Measurements from ENCODE around the gene HRH1.
"Not testable (repeated sequence)": the region's sequence is repeated elsewhere in the genome, so short reads cannot be mapped to it uniquely, and the experiment has no call there.

HRH1 gene

GRCh38 chr3:11211531-11212298, 57.4 kb downstream of the HRH1 start:
- DNase-seq, result no peak

DNA sequence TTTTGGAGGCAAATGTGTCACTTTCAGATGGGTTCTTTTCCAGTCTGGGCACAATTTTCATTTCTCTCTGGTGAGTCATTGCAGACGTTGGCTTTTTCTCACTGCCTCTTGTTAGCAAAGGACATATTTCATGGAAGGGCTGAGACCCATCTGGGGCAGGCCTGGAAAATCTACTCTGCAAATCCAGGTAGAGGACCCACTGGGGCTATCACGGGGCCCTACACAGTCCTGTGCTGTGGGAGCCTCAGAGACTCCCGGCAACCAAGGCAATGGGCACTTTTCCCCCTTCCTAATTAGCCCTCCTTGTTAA, 58.0 kb downstream of the HRH1 start:
- DNase-seq, result no peak

GRCh38 chr3:11212784-11213183, 58.5 kb downstream of the HRH1 start:
- no peak for DNase-seq

GRCh38 chr3:11213810-11214450, 59.6 kb downstream of the HRH1 start:
- no peak for DNase-seq

DNA sequence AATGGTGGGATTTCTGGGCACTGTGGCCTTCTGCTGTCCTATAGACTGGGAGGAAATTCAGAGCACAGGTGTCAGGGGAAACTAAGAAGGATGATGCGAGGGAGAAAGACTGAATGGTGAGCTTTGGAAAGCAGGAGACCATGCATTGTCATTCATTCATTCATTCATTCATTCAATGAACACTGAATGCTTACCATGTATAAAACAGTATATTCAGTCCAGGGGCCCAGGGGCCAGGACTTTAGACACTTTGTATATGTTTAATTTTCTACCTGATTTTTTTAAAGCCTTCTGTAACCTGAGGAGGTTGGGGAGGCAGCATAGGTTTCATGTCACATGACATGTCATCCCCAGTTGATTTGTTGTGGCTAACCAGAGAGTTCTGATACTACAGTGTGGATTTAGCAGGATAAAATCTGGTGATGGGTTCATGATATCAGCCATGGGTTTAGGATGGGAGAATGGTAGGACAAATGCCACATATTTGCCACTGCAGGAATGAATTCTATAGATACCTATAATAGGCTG, 60.2 kb downstream of the HRH1 start:
- no peak for DNase-seq

- not testable (repeated sequence) for DNase-seq
Measured at GRCh38 chr3:11217370-11217769, 63.1 kb downstream of the HRH1 start.

- no peak for DNase-seq
Measured at GRCh38 chr3:11220230-11220629, 65.9 kb downstream of the HRH1 start.

DNA sequence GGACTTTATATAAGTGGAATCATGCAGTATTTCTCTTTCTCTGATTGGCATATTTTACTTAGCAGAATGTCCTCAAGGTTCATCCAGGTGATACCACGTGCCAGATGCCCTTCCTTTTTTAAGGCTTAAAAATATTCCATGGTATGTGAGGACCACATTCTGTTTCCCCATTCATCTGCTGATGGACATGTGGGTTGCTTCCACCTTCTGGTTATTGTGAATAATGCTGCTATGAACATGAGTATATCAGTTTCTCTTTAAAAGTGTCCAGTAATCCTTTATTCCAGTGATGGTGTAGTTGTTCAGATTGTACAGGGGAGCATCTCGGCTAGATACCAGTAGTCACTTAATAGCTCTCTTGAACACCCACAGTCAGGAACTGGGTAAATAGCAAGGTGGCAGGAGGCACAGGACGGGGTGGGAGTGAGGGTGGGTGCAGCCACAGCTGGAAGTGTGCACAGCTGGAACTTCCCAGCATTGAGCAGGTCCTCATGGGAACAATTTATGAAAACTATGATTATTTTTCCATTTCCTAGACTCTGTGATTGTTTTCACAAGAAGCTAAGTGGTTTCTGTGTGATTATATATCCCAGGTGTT, 67.6 kb downstream of the HRH1 start:
- no peak for DNase-seq

DNA sequence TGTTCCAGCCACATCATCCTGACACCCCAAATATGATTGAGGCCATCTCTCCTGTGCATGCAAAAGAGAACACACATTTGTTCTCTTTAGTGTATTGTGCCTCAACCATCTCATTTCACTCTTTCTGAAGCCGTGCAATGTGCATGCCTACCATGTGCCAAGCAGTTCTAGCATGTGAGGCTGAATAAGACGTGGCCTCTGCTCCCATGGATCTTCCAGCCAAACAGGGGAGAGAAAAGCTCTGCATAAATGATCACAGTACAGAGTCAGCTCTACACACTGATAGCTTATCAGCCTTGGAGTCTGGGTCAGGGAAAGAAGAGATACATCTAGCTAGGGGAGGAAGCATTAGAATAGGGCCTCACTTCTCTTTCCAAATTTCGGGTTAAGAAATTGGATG, 69.7 kb downstream of the HRH1 start:
- no peak for DNase-seq

DNA sequence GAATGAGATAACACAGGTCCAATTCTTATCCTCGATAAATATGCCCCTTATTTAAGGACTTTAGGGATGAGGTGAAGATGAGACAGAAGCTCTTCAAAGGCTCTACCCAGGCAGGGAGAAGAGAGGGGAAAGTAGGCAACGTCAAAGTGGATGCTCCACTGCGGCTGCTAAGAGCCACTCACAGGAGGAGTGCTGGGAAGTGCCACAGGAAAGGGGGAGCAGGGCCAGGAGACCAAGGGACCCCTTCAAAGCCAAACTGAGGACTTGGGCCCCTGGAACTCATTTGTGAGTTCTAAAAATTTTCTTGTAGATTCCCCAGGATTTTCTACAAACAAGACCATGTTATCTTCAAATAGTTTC, 70.6 kb downstream of the HRH1 start:
- DNase-seq, result no peak

DNA sequence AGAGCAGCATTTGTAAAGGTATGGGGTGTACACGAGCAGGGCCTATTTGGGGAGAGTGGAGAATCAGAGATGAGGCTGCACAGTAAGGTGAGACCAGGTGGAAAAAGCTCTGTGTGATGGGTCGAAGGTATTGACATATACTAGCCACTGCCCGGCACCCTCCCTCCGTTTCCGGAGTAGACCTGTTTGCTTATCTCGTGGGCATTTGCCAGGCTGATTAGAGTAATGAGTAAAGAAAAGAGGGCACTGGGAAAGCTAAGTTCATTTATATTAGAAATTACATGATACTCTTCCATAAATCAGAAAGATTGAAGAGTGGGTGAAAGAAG, 71.7 kb downstream of the HRH1 start:
- DNase-seq, result no peak

- no peak for DNase-seq
Measured at GRCh38 chr3:11228041-11228440, 73.7 kb downstream of the HRH1 start.

DNA sequence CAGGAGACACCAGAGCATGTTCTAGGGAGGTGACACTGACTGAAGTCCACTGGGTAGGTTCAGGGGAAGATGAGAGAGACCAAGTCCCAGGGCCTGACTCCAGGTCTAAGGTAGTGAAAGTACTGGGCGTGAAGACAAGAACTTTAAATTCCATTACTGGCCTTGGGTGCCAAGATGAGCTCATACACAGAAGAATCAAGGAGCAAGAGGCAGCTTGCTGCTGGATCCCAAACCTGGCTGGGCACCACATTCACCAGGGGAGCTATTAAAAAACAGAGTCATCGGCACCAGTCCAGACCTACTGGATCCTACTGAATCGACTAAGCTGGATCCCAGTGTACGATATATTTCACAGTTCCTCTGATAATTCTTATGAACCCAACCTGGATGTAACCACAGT, 75.8 kb downstream of the HRH1 start:
- DNase-seq, result no peak

DNA sequence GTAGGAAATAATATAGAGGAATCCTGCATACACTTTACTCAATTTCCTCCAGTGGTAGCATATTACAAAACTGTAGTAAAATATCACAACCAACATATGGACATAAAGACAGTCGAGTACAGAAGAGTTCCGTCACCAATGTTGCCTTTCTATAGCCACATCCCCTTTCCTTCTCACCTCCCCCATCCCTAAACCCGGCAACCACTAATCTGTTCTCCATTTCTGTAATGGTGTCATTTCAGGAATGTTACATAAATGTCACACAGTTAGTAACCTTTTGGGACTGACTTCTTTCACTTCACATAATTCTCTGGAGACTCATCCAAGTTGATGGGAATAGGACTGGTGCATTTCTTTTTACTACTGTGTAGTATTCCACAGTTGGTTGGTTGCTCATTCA, 76.5 kb downstream of the HRH1 start:
- no peak for DNase-seq

GRCh38 chr3:11235385-11235784, 81.1 kb downstream of the HRH1 start:
- DNase-seq, result no peak

- DNase-seq, result peak; percentile 94
Measured at GRCh38 chr3:11236588-11237461, 82.5 kb downstream of the HRH1 start.

DNA sequence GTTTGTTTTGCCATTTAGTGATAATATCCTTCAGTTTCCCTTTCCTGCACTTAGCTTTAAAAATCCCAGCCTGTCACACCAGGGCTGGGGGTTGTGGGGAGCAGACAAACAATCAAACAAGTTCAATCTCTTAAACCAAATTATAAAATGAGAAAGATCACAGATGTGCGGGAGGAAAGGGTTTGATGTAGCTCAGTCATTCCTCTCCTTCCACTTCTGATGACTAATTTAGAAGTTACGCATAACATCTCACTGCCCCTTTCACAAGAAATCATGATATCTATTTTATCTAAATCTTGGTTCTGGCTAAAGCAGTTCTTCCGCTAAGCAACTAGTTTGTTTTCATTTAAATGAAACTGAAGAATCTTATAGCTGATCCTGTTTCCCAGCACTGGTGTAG, 83.8 kb downstream of the HRH1 start:
- no peak for DNase-seq

DNA sequence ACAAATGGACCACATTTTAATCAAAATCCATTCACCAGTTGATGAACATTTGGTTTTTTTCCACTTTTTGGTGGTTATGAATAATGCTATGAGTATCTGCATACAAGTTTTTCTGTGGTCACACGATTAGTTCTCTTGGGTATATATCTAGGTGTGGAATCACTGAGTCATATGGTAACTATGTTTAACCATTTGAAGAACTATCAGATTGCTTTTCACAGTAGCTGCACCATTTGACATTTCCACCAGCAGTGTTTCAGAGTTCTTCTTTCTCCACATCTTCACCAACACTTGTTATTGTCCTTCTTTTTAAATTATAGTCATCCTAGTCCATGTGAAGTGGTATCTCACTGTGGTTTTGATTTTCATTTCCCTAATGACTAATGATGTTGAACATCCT, 84.6 kb downstream of the HRH1 start:
- DNase-seq, result no peak

GRCh38 chr3:11239796-11240195, 85.5 kb downstream of the HRH1 start:
- no peak for DNase-seq

DNA sequence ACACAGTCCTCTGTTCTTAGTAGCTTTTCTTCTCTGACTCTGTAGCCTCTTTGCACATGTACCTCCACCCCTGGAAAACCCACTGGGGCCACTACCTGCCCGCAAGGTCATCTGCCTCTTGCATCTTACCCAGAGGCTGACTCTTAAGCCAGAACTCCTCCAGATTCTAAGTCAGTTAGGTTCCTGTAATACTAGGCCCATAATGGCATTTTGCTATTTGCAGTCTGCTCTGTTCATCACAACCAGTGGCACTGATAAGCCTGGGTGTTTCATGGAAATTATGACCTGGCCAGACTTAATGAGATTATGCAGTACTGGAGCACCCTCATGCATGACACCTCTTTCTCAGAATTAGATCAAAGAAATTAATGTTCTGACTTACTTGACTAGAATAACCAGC, 86.2 kb downstream of the HRH1 start:
- DNase-seq, result peak; percentile 68

DNA sequence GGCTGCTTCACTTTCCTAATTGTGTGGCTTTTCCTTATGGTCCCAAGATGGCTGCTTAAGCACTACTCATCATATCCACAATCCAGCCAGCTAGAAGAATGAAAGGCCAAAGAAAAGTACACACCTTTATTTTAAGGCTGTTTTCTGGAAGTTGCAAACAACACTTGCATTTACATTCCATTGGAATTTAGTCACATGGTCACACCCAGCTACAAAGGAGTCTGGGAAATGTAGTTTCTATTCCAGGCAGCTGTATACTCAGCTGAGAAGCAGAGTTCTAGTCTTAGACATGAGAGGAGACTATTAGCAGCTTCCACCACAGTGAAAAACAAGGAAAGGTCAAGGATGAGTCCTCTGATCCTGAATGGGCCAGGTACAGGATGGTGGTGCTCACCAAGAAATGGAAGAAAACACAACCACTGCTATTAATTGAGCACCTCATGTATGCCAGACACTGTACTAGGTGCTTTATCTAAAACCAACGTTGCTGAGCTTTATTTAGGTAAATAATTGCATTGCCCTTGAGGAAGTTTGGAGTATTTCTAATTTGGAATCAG, 89.9 kb downstream of the HRH1 start:
- DNase-seq, result no peak

DNA sequence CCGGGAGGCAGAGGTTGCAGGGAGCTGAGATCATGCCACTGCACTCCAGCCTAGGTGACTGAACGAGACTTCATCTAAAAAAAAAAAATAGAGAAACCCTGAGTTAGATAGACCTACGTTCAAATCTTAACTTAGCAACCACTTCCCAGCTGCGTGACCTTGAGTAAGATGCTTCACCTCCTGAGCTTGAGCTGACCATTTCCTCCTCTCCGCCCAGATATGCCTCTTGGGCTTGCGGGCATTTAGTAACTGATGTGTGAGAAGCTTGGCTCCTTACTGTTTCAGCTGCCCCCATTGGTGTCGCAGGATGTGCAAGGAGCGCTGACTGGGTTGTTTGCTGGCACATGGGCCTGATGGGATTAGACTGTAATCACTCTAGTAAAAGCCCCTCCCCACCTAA, 91.0 kb downstream of the HRH1 start:
- DNase-seq, result no peak
